ENCODE results near the gene MAPKAPK3.

- TF ChIP-seq CTCF (IDR thresholded peaks at IDR 0.05; ENCODE audit: poor library complexity, severe bottlenecking) (no peak), EP300 (conservative IDR thresholded peaks at IDR 0.05; ENCODE audit: poor library complexity, severe bottlenecking) (no peak)
Measured at GRCh38 chr3:50591196-50591741, 25.7 kb upstream of the MAPKAPK3 start.
